HepG2 (cell line): ENCODE data around the gene UBE2Q2. TPM values are rescaled to one million over a fixed set of nuclear protein-coding genes. Genes with fewer than 3 reads are reported as not detected.

Experiments used
- AGO1 ChIP-seq: fragments of 200-400 bp; formaldehyde crosslinking; IDR thresholded peaks from 2 replicates; pipeline ENCODE4 v1.6.1; 2017; ENCODE audit warnings: mild to moderate bottlenecking, low read depth, low read length, moderate library complexity; ENCODE audit not compliant: poor library complexity, severe bottlenecking
- ELK4 ChIP-seq: sonication (generic); formaldehyde crosslinking; IDR thresholded peaks from 2 replicates; pipeline ENCODE4 v1.9.0; 2021; ENCODE audit warnings: missing genetic modification reagents, borderline replicate concordance
- GPN1 ChIP-seq: sonication (generic); formaldehyde crosslinking; IDR thresholded peaks from 2 replicates; pipeline ENCODE4 v1.5.1; 2020; ENCODE audit warnings: missing genetic modification reagents, borderline replicate concordance
- HNRNPH1 ChIP-seq: fragments of 200-400 bp; formaldehyde crosslinking; optimal IDR thresholded peaks from 2 replicates; pipeline ENCODE3; 2017; ENCODE audit warnings: mild to moderate bottlenecking, low read depth, low read length
- HNRNPK ChIP-seq: fragments of 200-400 bp; formaldehyde crosslinking; IDR thresholded peaks from 2 replicates; pipeline ENCODE4 v1.6.1; 2018; ENCODE audit warnings: low read length, low read depth, moderate library complexity, mild to moderate bottlenecking; ENCODE audit not compliant: poor library complexity, severe bottlenecking
- KMT2B ChIP-seq: IDR thresholded peaks from 2 replicates; pipeline ENCODE4 v1.6.1; 2016; ENCODE audit warnings: missing genetic modification reagents, missing compliant biosample characterization
- MTF1 ChIP-seq: sonication (generic); formaldehyde crosslinking; IDR thresholded peaks from 2 replicates; pipeline ENCODE4 v1.5.0; 2020; ENCODE audit warnings: missing genetic modification reagents
- MYC ChIP-seq: sonication (generic); formaldehyde crosslinking; IDR thresholded peaks from 2 replicates; pipeline ENCODE4 v1.9.0; 2021; ENCODE audit warnings: missing genetic modification reagents, borderline replicate concordance
- NR2C2 ChIP-seq: sonication (generic); formaldehyde crosslinking; IDR thresholded peaks from 2 replicates; pipeline ENCODE4 v1.4.0; 2020; ENCODE audit warnings: missing genetic modification reagents, mild to moderate bottlenecking, moderate library complexity, borderline replicate concordance
- RNF2 ChIP-seq: fragments of 450-650 bp; conservative IDR thresholded peaks from 2 replicates; pipeline ENCODE4 v1.6.1; 2016; ENCODE audit warnings: low read depth
- SP140L ChIP-seq: sonication (generic); formaldehyde crosslinking; IDR thresholded peaks from 2 replicates; pipeline ENCODE4 v1.4.0; 2020; ENCODE audit warnings: missing genetic modification reagents, borderline replicate concordance
- SYNCRIP ChIP-seq: fragments of 200-400 bp; formaldehyde crosslinking; IDR thresholded peaks from 2 replicates; pipeline ENCODE4 v1.6.1; 2018; ENCODE audit warnings: mild to moderate bottlenecking, low read depth, low read length; ENCODE audit not compliant: insufficient read depth
- TMF1 ChIP-seq: sonication (generic); formaldehyde crosslinking; IDR thresholded peaks from 2 replicates; pipeline ENCODE4 v1.8.1; 2022; ENCODE audit warnings: low read depth, missing genetic modification reagents
- ZFP62 ChIP-seq: sonication (generic); formaldehyde crosslinking; IDR thresholded peaks from 2 replicates; pipeline ENCODE4 v1.4.0; 2020; ENCODE audit warnings: missing genetic modification reagents
- ZNF136 ChIP-seq: sonication (generic); formaldehyde crosslinking; IDR thresholded peaks from 2 replicates; pipeline ENCODE4 v1.8.1; 2022; ENCODE audit warnings: low read depth, mild to moderate bottlenecking, moderate library complexity, missing genetic modification reagents
- ZNF274 ChIP-seq: sonication (generic); formaldehyde crosslinking; IDR thresholded peaks from 2 replicates; pipeline ENCODE4 v1.5.1; 2020; ENCODE audit warnings: mild to moderate bottlenecking, missing genetic modification reagents
- ZNF570 ChIP-seq: sonication (generic); formaldehyde crosslinking; IDR thresholded peaks from 2 replicates; pipeline ENCODE4 v1.4.0; 2020; ENCODE audit warnings: mild to moderate bottlenecking, missing genetic modification reagents, borderline replicate concordance
- ZNF737 ChIP-seq: sonication (generic); formaldehyde crosslinking; IDR thresholded peaks from 2 replicates; pipeline ENCODE4 v1.5.0; 2020; ENCODE audit warnings: missing genetic modification reagents, mild to moderate bottlenecking, borderline replicate concordance
- ZXDC ChIP-seq: sonication (generic); formaldehyde crosslinking; IDR thresholded peaks from 2 replicates; pipeline ENCODE4 v1.5.0; 2020; ENCODE audit warnings: mild to moderate bottlenecking, missing genetic modification reagents
- polyA plus RNA-seq, 8 experiments: library from polyadenylated mRNA; depleted of rRNA in 3 of 8; stranded (reverse) in 7 of 8; unstranded in 1 of 8; fragments of >200 nt; fragmentation: Illumina TruSeq in 4 of 8; extraction: Trizol in 4 of 8; gene quantifications; 2 replicates each; pipeline versions ENCODE4 v1.2.1 to v1.2.3, GENCODE V29; 2011 to 2016; ENCODE audit warnings: low read depth in 4 of 8, missing spikeins in 1 of 8, mixed read lengths in 1 of 8; ENCODE audit not compliant: insufficient read depth in 1 of 8
- total RNA-seq, 5 experiments: library from RNA; depleted of rRNA; stranded (reverse); fragments of >200 nt; fragmentation: Illumina TruSeq; extraction: Trizol; gene quantifications; 2 replicates each; pipeline ENCODE4 v1.2.3, GENCODE V29; 2016; ENCODE audit warnings: low read depth in 1 of 5

The UBE2Q2 gene
- total and polyA plus RNA-seq, 2 of the 13 experiments (the other 11 are each of a cell fraction or from before 2014, with no cell fraction given), result 10.6 to 20.4 TPM

- peak; percentile 60; the same call in 1 of the 2 replicates for TF ChIP-seq ZXDC (CRISPR knock-in tag)
- TF ChIP-seq ELK4, result 0 out of 2 replicates have a peak, but pooled peaks have one; percentile 58
- 0 out of 2 replicates have a peak, but pooled peaks have one; percentile 38 for TF ChIP-seq MTF1
- TF ChIP-seq ZNF136, result no peak
- peak; percentile 89; the same call in 1 of the 2 replicates for TF ChIP-seq MYC
- peak; percentile 82; the same call in 1 of the 2 replicates for TF ChIP-seq ZNF274 (CRISPR knock-in tag)
- no peak for TF ChIP-seq ZNF570
- TF ChIP-seq SYNCRIP, result no peak
- peak; percentile 71 for TF ChIP-seq RNF2
- peak; percentile 21 for TF ChIP-seq HNRNPK
- no peak for TF ChIP-seq GPN1 (CRISPR knock-in tag)
- TF ChIP-seq ZFP62, result no peak
- TF ChIP-seq HNRNPH1, result no peak
- peak; percentile 57; the same call in 1 of the 2 replicates for TF ChIP-seq NR2C2
- peak; percentile 50; the same call in 1 of the 2 replicates for TF ChIP-seq SP140L (CRISPR knock-in tag)
- TF ChIP-seq AGO1, result no peak
- TF ChIP-seq ZNF737 (CRISPR knock-in tag), result 0 out of 2 replicates have a peak, but pooled peaks have one; percentile 26
- TF ChIP-seq KMT2B (CRISPR knock-in tag), result peak; percentile 95
- TF ChIP-seq TMF1 (CRISPR knock-in tag), result peak; percentile 67
These were observed 60.3 kb downstream of the UBE2Q2 start, which contains the start of gene FBXO22 (continued) for GRCh38 chr15:75903331-75904239.
